ENCODE results near the gene EFNB3. TPM values are rescaled to one million over a fixed set of nuclear protein-coding genes. Genes with fewer than 3 reads are reported as not detected.
A peak's percentile ranks its signal among the peaks of the same experiment; 100 is the strongest.

EFNB3 gene, protein sequence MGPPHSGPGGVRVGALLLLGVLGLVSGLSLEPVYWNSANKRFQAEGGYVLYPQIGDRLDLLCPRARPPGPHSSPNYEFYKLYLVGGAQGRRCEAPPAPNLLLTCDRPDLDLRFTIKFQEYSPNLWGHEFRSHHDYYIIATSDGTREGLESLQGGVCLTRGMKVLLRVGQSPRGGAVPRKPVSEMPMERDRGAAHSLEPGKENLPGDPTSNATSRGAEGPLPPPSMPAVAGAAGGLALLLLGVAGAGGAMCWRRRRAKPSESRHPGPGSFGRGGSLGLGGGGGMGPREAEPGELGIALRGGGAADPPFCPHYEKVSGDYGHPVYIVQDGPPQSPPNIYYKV
- total RNA-seq, result 100 to 1,000 TPM in 1 of 8 experiments, 10 to 100 TPM in 4, 1 to 10 TPM in 3; 1.2 to 490 (median 20.6) TPM

DNA sequence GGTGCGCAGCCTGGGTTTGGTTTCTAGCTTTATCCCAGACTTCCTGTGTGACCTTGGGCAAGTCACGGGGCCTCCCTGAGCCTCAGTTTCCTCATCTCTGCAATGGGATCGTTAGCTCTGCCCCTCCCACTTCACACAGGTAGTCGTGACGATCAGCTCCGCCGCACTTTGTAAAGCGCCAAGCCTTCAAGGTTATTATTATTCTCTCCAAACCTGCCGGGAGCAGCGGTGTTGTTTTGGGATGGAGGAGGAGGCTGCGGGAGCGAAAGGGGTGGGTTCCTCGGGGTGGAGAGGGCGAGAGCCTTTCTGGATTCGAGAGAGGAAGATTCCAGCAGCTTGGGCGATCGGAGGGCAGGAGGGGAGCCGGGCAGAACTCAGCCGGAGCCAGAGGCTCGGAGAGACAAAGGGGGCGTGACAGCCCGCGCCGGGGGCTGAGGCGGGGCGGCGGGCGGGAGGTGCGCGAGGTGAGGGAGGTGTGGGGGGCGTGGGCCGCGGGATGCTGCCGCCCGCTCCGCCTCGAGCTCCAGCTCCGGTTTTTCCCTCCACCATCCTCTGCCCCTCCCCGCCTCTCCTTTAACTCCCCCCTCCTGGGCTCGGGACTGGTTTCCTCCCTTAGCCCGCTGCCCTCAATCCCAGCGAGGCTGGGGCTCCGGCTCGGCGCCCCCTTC, at the start of gene EFNB3:
Gene EFNB3 (plus strand): TSS at position 602 of the 668 bp plus-strand sequence. CDS start 397 bp downstream, outside the sequence.
- H3K4me1 ChIP-seq (replicated peaks in 1 of 2), result peaks cover 30 to 31% of the 10 kb centered on the region in 2 donors
- WGBS, 10 experiments, result 0 to 4% (median 0%) methylated on average over 1 to 5 of the region's 45 CpGs; no CpG with 5 or more reads in 6 of the 10 experiments
- in situ Hi-C loops (cut with MboI; ENCODE audit: low pct_unique_long_range_greater_than_20kb in 2 of 9, low sequenced_read_pairs in 9 of 9, unreplicated experiment in 9 of 9), result loop anchor here in 1 of 9 experiments (25.0 kb wide), 1 partner anchor 133 kb away; the partner anchor contains the start of gene KDM6B
- ATAC-seq (replicated peaks in 6 of 8), result peak; percentile 53 to 84 (median 60)
- peak within 1 kb of the TSS; percentile 80 to 98 (median 93) for H3K4me3 ChIP-seq
- peak within 1 kb of the TSS; percentile 58 to 75 for H3K27ac ChIP-seq

DNA sequence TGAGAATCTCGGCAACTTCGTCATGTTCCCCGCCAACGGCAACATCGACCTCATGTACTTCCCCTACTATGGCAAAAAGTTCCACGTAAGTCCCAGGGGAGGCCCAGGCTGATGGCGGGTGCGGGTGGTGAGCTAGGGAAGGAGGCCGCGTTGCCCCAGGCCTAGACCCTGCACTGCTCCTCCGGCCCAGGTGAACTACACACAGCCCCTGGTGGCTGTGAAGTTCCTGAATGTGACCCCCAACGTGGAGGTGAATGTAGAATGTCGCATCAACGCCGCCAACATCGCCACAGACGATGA, 49.5 kb upstream of the EFNB3 start:
- ATAC-seq (replicated peaks in 6 of 8), result no peak
- no peak overlapping the region for H3K4me3 ChIP-seq
- in situ Hi-C loops (cut with MboI; ENCODE audit: low pct_unique_long_range_greater_than_20kb in 2 of 9, low sequenced_read_pairs in 9 of 9, unreplicated experiment in 9 of 9), result no loop called here
- H3K4me1 ChIP-seq (replicated peaks in 1 of 2), result peaks cover 22 to 27% of the 10 kb centered on the region in 2 donors
- WGBS, 10 experiments, result 90 to 100% (median 93%) methylated on average over 2 to 4 of the region's 17 CpGs; no CpG with 5 or more reads in 7 of the 10 experiments
- no peak overlapping the region for H3K27ac ChIP-seq

DNA sequence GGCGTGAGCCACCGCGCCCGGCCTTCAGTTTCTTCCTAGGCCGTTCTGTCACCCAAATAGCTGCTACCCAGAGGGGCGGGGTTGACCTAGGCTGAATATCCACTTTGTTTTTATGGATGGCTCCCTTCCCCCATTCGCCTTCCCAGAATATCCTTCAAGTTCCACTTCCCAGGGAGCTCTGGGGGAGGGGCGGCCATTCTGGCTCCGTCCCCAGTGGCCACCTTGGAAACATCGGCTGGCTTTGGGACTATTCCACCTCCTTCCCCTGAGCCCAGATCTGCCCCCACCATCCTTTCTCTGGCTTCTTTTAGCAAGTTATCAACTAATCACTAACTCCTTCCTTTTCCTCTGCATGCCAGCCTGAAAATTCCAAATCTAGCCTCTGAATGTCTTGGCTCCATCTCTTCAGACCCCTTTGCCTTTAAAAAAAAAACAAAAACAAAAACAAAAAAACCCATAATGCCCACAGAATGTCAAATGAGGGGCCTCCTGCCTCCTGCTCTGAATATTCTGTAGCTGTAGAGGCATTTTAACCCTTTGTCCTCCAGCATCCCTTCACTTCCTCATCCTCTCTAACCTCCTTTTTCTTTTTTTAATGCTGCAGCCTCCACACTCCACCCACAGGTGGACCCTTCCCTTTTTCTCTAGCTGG, 47.9 kb upstream of the EFNB3 start:
- H3K4me1 ChIP-seq (replicated peaks in 1 of 2), result peaks cover 22 to 27% of the 10 kb centered on the region in 2 donors
- WGBS, 10 experiments, result 0 to 20% (median 15%) methylated on average over 2 to 8 of the region's 10 CpGs; no CpG with 5 or more reads in 5 of the 10 experiments
- ATAC-seq (replicated peaks in 6 of 8), result peak in 7 of 8 experiments; percentile 35 to 74 (median 43)
- in situ Hi-C loops (cut with MboI; ENCODE audit: low pct_unique_long_range_greater_than_20kb in 2 of 9, low sequenced_read_pairs in 9 of 9, unreplicated experiment in 9 of 9), result no loop called here
- peak overlapping the region in 1 of 5 donors; percentile 2 for H3K4me3 ChIP-seq
- peak overlapping the region in 1 of 2 donors; percentile 10 for H3K27ac ChIP-seq

DNA sequence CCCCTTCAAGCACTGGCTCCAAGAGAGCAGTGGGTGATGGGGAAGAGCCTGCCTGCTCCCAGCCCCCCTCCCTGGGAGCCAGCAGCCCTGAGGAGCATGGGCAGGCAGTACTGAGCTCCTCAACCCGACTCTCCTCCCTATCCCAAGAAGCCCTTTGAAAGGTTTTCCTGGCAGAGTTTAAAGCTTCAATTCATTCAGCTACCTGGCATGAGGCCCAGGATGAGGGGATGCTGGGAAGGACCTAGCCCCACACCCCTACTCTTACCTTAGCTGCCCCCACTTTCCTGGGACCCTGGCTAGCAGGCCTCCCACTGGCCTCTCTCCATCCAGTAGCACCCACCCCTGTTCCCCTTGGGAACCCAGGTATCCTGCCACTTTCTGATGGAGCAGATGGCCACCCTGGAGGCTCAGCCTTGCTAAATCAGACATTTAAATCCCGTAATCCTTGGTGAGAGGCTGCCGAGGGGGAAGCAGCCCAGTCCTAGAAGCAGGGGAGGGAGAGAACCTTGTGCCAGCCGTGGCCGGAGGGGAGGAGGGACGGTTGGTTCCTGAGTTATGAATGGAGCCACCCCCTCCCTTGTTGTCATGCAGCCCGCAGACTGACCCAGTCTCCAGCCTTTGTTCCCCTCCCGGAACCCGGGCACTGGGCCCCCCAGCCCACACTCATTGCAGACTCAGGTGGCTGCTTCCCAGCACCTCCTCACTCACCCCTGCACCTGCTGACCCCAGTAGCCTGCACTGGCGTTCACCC, 37.2 kb upstream of the EFNB3 start:
- WGBS, 10 experiments, result 10 to 60% (median 42%) methylated on average over 1 to 5 of the region's 10 CpGs; no CpG with 5 or more reads in 6 of the 10 experiments
- Histone ChIP-seq H3K4me1 (replicated peaks in 1 of 2) (peaks cover 3 to 12% of the 10 kb centered on the region in 2 donors), H3K4me3 (no peak overlapping the region), H3K27ac (peak overlapping the region; percentile 47 to 78)
- ATAC-seq (replicated peaks in 6 of 8), result peak in 6 of 8 experiments; percentile 31 to 93 (median 89)
- in situ Hi-C loops (cut with MboI; ENCODE audit: low pct_unique_long_range_greater_than_20kb in 2 of 9, low sequenced_read_pairs in 9 of 9, unreplicated experiment in 9 of 9), result no loop called here

DNA sequence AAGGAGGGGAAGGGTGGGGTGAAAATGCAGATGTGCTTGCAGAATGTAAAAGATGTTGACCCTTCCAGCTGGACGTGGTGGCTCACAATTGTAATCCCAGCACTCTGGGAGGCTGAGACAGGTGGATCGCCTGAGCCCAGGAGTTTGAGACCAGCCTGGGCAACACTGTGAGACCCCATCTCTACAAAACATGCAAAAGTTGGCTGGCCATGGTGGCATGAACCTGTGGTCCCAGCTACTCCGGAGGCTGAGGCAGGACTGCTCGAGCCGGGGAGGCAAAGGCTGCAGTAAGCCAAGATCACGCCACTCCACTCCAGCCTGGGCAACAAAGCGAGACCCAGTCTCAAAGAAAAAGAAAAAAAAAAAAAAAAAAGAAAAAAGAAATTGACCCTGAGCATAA, 36.5 kb upstream of the EFNB3 start:
- peak in 4 of 8 experiments; percentile 1 to 10 (median 4) for ATAC-seq (replicated peaks in 6 of 8)

DNA sequence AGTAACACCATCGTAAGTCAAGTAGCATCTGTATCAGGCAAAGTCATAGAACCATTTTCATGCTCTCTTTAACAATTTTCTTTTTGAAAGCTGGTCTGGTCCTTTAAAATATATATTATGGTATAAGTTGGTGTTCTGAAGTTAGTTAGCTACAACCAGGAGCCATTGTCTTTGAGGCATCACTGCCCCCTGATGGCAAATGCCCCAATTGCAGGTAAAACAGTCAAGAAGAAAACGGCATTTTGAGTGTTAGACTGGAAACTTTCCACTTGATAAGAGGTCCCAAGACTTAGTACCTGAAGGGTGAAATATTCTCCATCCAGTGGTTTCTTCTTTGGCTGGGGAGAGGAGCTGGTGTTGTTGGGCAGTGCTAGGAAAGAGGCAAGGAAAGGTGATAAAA, 31.8 kb upstream of the EFNB3 start:
- in situ Hi-C loops (cut with MboI; ENCODE audit: low pct_unique_long_range_greater_than_20kb in 2 of 9, low sequenced_read_pairs in 9 of 9, unreplicated experiment in 9 of 9), result no loop called here
- Histone ChIP-seq H3K4me3 (no peak overlapping the region), H3K27ac (no peak overlapping the region), H3K4me1 (replicated peaks in 1 of 2) (peaks cover 0 to 2% of the 10 kb centered on the region in 2 donors)
- 60 to 100% (median 100%) methylated on average over 1 to 2 of the region's 2 CpGs; no CpG with 5 or more reads in 2 of the 10 experiments for WGBS, 10 experiments
- ATAC-seq (replicated peaks in 6 of 8), result no peak

More for the DNA sequence above, 36.5 kb upstream of the EFNB3 start:
- no peak overlapping the region for H3K27ac ChIP-seq
- in situ Hi-C loops (cut with MboI; ENCODE audit: low pct_unique_long_range_greater_than_20kb in 2 of 9, low sequenced_read_pairs in 9 of 9, unreplicated experiment in 9 of 9), result no loop called here
- WGBS, 10 experiments, result 77 to 100% (median 94%) methylated on average over 1 to 5 of the region's 7 CpGs; no CpG with 5 or more reads in 4 of the 10 experiments
- H3K4me3 ChIP-seq, result no peak overlapping the region
- peaks cover 3 to 12% of the 10 kb centered on the region in 2 donors for H3K4me1 ChIP-seq (replicated peaks in 1 of 2)

DNA sequence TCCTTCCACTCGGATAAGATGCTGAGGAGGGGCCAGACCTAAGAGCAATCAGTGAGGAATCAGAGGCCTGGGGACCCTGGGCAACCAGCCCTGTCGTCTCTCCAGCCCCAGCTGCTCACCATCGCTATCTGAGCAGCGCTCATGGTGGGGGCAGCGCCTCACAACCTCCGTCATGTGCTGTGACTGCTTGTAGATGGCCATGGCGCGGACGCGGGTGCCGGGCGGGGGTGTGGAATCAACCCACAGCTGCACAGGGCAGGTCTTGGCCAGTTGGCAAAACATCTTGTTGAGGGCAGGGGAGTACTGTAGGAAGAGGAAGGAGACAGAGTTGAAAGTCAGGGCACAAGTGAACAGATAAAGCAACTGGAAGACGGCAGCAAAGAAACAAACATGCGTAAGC, 30.1 kb upstream of the EFNB3 start:
- WGBS, 10 experiments, result 17 to 98% (median 84%) methylated on average over 1 to 7 of the region's 14 CpGs; no CpG with 5 or more reads in 4 of the 10 experiments
- H3K4me3 ChIP-seq, result no peak overlapping the region
- in situ Hi-C loops (cut with MboI; ENCODE audit: low pct_unique_long_range_greater_than_20kb in 2 of 9, low sequenced_read_pairs in 9 of 9, unreplicated experiment in 9 of 9), result no loop called here
- no peaks in the 10 kb centered on the region for H3K4me1 ChIP-seq (replicated peaks in 1 of 2)
- H3K27ac ChIP-seq, result no peak overlapping the region
- ATAC-seq (replicated peaks in 6 of 8), result no peak

DNA sequence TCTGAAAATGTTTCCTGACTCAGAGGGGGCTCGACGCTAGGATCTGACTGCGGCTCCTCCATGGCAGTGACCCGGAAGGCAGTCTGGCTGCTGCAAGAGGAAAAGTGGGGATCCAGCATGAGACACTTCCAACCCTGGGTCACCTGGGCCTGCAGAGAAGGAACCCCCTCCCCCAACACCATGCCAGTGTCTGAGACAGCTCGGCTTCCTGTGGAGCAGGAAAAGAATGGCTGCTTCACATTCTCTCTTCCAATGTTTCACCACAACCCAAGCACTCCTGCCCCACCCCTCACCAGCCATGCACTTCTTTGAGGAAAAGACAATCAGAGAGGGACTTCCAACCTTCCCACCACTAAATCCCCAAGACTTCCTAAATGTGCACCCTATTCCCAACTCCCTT, 28.5 kb upstream of the EFNB3 start:
- Histone ChIP-seq H3K27ac (no peak overlapping the region), H3K4me1 (replicated peaks in 1 of 2) (no peaks in the 10 kb centered on the region), H3K4me3 (no peak overlapping the region)
- ATAC-seq (replicated peaks in 6 of 8), result no peak
- 60 to 100% (median 82%) methylated on average over 1 to 5 of the region's 5 CpGs; no CpG with 5 or more reads in 6 of the 10 experiments for WGBS, 10 experiments
- in situ Hi-C loops (cut with MboI; ENCODE audit: low pct_unique_long_range_greater_than_20kb in 2 of 9, low sequenced_read_pairs in 9 of 9, unreplicated experiment in 9 of 9), result no loop called here

DNA sequence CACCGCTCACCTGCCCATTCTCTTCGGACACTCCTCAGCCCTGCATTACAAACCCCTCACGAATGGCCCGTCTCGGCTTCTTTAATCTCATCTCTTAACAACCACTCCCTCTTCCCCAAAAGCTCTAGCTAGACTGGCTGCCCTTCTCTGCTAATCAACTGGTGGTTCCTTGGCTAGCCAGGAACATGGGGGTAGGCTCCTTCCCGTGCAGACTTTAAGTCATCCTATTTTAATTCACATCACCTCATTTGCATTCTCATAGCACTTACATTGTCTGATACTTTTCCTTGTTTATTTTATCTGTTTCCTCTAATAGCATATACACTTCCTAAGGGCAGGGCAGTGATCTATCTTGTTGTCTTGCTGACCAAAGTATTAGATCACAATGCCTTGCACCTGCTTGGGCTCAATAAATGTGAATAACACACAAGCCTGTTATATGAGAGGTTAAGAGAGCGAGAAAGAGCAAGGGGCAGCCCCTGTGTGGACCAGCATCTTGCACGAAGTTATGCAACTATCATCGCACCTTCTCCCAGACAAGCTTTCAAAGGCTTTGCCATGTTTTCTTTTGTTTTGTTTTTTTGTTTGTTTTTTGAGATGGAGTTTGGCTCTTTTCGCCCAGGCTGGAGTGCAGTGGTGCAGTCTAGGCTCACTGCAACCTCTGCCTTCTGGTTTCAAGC, 27.5 kb upstream of the EFNB3 start:
- no peak for ATAC-seq (replicated peaks in 6 of 8)
- no peaks in the 10 kb centered on the region for H3K4me1 ChIP-seq (replicated peaks in 1 of 2)
- no peak overlapping the region for H3K27ac ChIP-seq
- in situ Hi-C loops (cut with MboI; ENCODE audit: low pct_unique_long_range_greater_than_20kb in 2 of 9, low sequenced_read_pairs in 9 of 9, unreplicated experiment in 9 of 9), result no loop called here
- H3K4me3 ChIP-seq, result no peak overlapping the region
- 22 to 96% (median 70%) methylated on average over 3 to 5 of the region's 10 CpGs; no CpG with 5 or more reads in 1 of the 10 experiments for WGBS, 10 experiments

DNA sequence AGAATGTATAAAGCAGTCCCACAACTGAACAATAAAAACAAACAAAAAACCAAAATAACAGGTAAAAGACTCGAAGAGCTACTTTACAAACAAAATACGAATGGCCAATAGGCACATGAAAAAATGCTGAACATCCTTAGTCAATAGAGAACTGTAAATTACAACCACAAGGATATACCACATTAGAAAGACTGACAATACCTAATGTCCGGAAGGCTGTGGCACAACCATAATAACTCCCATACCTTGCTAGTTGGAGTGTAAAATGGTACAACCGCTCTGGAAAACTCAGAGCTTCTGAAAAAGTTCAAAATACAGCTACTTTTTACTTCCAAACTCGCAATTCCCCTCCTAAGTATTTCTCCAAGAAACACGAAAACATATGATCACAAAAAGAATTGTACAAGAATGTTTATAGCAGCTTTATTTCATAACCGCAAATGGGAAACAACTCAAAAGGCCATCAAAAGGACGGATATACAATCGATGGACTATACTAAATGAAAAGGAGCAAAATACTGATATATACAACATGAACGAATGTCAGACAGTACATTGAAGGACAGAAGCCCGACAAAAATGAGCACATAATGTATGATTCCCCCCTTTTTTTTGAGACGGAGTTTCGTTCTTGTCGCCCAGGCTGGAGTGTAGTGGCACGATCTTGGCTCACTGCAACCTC, 20.0 kb upstream of the EFNB3 start:
- Histone ChIP-seq H3K4me1 (replicated peaks in 1 of 2) (peaks cover 4 to 11% of the 10 kb centered on the region in 2 donors), H3K27ac (peak overlapping the region; percentile 100), H3K4me3 (peak overlapping the region; percentile 45 to 95 (median 67))
- in situ Hi-C loops (cut with MboI; ENCODE audit: low pct_unique_long_range_greater_than_20kb in 2 of 9, low sequenced_read_pairs in 9 of 9, unreplicated experiment in 9 of 9), result no loop called here
- no peak for ATAC-seq (replicated peaks in 6 of 8)
- WGBS, 10 experiments, result 23 to 67% (median 44%) methylated on average over 2 to 12 of the region's 15 CpGs

DNA sequence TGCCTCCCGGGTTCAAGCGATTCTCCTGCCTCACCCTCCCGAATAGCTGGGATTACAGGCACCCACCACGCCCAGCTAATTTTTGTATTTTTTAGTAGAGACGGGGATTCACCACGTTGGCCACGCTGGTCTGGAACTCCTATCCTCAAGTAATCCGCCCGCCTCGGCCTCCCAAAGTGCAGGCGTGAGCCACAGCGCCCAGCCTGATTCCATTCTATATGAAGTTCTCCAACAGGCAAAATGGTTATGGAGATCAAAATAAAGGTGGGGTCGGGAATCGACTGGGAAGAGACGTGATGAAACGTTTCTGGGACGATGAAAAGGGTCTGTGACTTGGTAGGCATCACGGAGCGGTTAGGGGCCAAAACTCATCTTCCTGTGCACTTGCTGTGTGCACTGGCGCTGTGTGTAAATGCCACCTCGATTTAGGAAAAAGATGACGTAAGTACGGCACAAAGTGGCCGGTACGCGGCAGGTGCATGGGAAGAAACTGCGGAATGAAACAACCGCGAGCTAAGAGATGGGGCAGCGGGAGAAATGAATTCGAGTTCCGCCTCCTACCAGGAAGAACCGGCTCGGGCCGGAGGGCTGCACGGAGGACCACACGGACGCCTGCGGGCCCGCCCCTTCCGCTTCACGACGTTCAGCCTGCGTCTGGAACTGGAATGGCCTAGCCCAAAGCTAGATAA, 19.3 kb upstream of the EFNB3 start:
- ATAC-seq (replicated peaks in 6 of 8), result peak; percentile 62 to 77 (median 68)
- in situ Hi-C loops (cut with MboI; ENCODE audit: low pct_unique_long_range_greater_than_20kb in 2 of 9, low sequenced_read_pairs in 9 of 9, unreplicated experiment in 9 of 9), result no loop called here
- 0 to 6% (median 1%) methylated on average over 4 to 32 of the region's 44 CpGs for WGBS, 10 experiments
- Histone ChIP-seq H3K4me1 (replicated peaks in 1 of 2) (peaks cover 4 to 11% of the 10 kb centered on the region in 2 donors), H3K27ac (peak overlapping the region; percentile 100), H3K4me3 (peak overlapping the region; percentile 45 to 95 (median 67))
